ENCODE data around the gene ISM2.

- TF ChIP-seq, protein P1, sequence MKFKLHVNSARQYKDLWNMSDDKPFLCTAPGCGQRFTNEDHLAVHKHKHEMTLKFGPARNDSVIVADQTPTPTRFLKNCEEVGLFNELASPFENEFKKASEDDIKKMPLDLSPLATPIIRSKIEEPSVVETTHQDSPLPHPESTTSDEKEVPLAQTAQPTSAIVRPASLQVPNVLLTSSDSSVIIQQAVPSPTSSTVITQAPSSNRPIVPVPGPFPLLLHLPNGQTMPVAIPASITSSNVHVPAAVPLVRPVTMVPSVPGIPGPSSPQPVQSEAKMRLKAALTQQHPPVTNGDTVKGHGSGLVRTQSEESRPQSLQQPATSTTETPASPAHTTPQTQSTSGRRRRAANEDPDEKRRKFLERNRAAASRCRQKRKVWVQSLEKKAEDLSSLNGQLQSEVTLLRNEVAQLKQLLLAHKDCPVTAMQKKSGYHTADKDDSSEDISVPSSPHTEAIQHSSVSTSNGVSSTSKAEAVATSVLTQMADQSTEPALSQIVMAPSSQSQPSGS (IDR thresholded peaks at IDR 0.05; ENCODE audit: low read length), result no peak
- no peak for TF ChIP-seq POLR2A (IDR thresholded peaks at IDR 0.05; ENCODE audit: low read depth, low read length)
These were observed 25.9 kb upstream of the ISM2 start for GRCh38 chr14:77524536-77524935.
